Fibroblast of mammary gland (primary cell): ENCODE results near the gene NADSYN1.

ENCODE experiments used
- DNase-seq: peaks from one replicate; pipeline ENCODE4 v3.0.0-alpha.2; 2010; ENCODE audit warnings: low read depth
- H3K4me3 ChIP-seq: 2 replicates; pipeline ENCODE4 v1.5.1; 2011; ENCODE audit warnings: low read depth, mild to moderate bottlenecking, low read length, moderate library complexity; ENCODE audit not compliant: control insufficient read depth
- TF ChIP-seq, protein P1 (sequence below): conservative IDR thresholded peaks from 2 replicates; pipeline ENCODE4 v1.5.1; 2011; ENCODE audit warnings: low read depth, low read length, inconsistent platforms; ENCODE audit not compliant: control insufficient read depth, insufficient read depth

Gene NADSYN1

DNA sequence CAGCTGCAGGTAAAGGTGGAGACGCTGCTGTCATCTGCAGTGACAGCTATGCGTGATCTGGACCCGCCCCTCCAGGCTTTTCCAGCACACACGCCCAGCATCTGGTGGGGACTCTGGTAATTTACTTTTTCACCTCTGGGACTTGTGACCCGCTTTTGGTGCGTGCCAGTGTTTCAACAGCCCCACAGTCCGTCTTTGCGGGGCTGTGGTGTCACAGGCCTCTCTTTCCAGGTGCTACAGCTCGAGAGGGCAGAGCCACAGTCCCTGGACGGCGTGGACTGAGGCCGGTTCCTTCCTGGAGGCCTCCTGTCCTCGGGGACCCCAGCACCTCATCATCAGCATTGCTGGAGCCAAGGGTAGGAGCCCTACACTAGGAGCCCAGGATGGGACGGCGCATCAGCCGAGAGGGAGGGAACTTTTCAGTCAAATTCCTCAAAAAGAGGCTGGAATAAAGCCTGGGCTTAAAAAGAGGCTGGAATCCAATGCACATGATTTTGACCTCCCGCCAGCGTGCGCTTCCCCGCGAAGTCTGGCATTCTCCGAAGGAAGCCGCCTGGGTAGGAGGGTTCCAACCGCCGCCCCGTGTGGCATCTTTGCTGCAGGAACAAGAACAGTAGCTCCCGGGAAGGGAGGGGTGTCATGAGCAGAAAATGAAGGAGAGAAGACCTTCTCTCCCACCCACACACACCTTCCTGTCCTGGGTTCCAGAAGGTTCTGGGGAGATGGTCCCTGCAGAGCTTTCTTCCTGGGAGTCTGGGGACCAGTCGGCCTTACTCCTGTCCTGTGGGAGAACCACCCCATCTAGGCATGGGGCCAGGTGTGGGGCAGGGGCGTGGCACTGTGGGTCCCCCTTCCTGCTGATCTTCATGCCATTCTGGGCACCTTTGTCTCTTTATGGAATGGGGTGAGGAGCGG, 48.3 kb downstream of the NADSYN1 start:
- no peak for DNase-seq
- no peak overlapping the region for H3K4me3 ChIP-seq
- TF ChIP-seq, protein P1, sequence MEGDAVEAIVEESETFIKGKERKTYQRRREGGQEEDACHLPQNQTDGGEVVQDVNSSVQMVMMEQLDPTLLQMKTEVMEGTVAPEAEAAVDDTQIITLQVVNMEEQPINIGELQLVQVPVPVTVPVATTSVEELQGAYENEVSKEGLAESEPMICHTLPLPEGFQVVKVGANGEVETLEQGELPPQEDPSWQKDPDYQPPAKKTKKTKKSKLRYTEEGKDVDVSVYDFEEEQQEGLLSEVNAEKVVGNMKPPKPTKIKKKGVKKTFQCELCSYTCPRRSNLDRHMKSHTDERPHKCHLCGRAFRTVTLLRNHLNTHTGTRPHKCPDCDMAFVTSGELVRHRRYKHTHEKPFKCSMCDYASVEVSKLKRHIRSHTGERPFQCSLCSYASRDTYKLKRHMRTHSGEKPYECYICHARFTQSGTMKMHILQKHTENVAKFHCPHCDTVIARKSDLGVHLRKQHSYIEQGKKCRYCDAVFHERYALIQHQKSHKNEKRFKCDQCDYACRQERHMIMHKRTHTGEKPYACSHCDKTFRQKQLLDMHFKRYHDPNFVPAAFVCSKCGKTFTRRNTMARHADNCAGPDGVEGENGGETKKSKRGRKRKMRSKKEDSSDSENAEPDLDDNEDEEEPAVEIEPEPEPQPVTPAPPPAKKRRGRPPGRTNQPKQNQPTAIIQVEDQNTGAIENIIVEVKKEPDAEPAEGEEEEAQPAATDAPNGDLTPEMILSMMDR, result no peak

DNA sequence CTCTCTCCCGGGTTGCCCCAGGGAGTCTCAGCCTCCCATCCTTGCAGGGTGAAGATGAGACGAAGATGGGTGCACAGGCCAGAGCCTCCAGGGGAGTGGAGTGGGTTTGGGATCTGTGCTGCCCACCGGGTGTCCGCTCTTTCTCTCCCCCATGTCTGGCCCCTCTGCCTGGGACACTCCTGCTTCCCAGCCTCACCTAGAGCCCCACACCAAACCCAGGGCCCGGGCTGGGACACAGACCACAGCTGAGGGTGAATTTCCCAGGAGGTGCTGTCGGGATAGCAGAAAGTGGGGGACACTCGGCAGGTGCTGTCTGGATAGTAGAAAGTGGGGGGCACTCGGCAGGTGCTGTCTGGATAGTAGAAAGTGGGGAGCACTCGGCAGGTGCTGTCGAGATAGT, 49.0 kb downstream of the NADSYN1 start:
- no peak overlapping the region for H3K4me3 ChIP-seq
- DNase-seq, result no peak
- TF ChIP-seq, protein P1, result no peak

DNA sequence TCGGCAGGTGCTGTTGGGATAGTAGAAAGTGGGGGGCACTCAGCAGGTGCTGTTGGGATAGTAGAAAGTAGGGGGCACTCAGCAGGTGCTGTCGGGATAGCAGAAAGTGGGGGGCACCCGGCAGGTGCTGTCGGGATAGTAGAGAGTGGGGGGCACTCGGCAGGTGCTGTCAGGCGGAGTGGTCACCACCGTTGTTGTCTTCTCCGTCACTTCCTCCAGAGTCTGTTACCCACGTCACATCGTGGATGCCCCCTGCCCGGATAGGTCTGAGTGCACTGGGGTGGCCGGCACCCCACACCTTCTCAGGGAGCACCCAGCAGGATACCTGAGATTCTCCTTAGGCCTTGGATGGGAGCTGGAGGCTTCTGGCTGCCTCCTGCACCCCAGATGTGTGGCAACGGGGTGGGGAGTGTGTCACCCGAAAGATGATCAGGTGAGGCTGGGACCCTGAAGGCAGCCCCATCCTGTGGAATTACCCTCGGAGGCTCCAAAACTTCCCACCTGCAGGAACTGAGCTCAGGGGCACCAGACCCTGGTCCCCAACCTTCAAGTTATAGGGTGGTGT, 50.0 kb downstream of the NADSYN1 start:
- no peak overlapping the region for H3K4me3 ChIP-seq
- TF ChIP-seq, protein P1, result no peak
- no peak for DNase-seq

DNA sequence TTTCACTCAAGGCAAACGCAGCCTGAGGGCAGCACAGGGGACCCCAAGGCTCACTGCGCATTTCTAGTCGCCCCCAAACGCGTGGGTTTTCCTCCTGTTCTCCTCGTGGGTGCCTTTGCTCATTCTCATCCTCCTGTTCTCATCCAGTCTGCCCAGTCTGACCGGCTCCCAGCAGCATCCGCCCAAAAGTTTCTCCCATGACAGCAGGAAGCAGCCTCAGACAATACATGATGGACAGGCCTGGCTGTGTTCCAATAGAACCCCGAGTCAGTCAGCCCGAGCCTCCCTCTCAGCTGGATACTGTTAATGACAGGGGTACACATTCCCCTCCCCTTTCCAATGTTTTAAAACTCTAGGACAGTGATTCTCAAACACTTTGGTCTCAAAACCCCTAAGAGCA, 51.5 kb downstream of the NADSYN1 start:
- no peak for DNase-seq
- TF ChIP-seq, protein P1, result no peak
- no peak overlapping the region for H3K4me3 ChIP-seq

DNA sequence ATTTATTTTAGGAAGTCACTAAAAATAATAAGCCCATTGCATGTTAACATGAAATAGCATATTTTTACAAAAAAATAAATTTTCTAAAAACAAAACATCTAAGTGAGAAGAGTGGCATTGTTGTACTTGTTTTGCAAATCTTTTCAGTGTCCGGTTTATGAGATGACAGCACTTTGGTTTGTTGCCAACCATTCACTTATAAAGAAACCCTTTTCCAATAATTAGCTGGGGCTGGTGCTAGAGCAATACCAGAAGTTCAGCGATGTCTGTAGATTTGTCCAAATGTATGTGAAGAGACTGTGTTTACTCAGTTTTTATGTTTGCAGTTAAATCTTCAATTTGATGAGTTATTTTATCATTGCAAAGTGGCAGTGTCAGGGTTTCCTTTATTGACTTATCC, 52.0 kb downstream of the NADSYN1 start:
- no peak overlapping the region for H3K4me3 ChIP-seq
- TF ChIP-seq, protein P1, result no peak
- no peak for DNase-seq

DNA sequence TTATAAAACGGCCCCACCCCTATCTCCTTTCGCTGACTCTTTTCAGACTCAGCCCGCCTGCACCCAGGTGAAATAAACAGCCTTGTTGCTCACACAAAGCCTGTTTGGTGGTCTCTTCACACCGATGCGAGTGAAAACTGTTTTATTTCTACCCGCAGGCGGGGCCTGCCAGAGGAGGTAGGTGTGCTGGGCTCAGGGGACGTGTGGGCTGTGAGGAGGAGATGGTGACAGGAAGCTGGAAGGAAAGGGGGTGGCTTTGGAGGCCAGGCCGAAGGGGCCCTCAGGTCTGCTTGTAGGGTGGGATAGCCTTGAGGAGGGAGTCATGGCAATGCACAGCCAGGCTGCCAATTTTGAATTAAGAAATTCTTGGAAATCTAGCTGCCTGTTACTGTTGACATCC, 52.8 kb downstream of the NADSYN1 start:
- DNase-seq, result no peak
- TF ChIP-seq, protein P1, result no peak
- H3K4me3 ChIP-seq, result no peak overlapping the region

DNA sequence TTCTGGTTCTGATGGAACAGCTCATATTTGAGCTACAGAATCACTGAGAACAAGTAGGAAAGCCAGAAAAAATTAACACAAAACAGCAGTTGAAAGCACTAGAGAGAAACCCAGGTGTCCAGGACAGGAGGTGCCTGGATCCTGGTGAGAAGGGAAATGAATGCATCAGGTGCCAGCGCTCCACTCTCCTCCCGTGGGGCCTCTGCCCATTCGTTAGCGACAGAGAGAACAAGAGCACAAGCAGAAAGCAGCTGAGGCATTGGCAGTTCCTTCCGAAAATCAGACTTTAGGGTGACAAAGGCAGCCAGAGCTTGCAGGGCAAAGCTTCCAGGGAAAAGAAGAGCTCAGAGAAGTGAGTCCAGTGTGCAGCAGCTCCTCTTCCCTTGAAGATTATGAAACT, 54.1 kb downstream of the NADSYN1 start:
- TF ChIP-seq, protein P1, result no peak
- DNase-seq, result no peak
- H3K4me3 ChIP-seq, result no peak overlapping the region
